ENCODE results near the gene RERE. TPM values are rescaled to one million over a fixed set of nuclear protein-coding genes. Genes with fewer than 3 reads are reported as not detected.

RERE gene
- total and polyA plus RNA-seq, 5 donors: 72.4 to 175 (median 161) TPM

DNA sequence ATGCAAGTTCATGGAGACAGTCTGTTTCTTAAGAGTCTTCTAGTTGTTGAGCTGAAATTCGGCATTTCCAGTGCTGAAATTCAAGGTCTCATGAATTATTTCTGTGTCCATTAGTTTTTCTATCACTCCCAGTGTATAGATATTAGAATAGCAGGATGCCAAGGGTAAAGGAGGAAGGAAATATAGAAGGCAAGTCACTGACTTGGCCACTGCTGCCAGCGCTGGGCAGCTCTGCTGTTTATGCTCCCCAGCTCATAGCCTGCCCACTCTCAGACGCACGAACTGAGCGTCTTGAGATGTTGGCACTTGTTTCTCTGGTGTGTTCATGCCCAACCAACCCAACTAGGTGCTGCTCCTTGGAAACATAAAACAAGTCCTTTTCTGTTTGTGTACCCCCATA, 389.5 kb downstream of the RERE start:
- no peak for ATAC-seq
- Histone ChIP-seq H3K4me1 (ENCODE audit: control insufficient read depth, insufficient read depth, low read length) (peaks cover 13% of the 10 kb centered on the region), H3K27me3 (ENCODE audit: control insufficient read depth, insufficient read depth) (no peaks in the 10 kb centered on the region), H3K9me3 (ENCODE audit: control insufficient read depth, low read length) (no peaks in the 10 kb centered on the region), H3K27ac (ENCODE audit: low read length) (no peak overlapping the region), H3K4me3 (ENCODE audit: low read length) (no peak overlapping the region)
- WGBS: 76% methylated on average over 5 of the region's 5 CpGs
- DNase-seq: no peak
- intact Hi-C loops (cut with DNase I): loop anchor here in 2 of 4 donors (10.0 kb wide), 1 partner anchor 97 kb away; no protein-coding TSS in a partner anchor

DNA sequence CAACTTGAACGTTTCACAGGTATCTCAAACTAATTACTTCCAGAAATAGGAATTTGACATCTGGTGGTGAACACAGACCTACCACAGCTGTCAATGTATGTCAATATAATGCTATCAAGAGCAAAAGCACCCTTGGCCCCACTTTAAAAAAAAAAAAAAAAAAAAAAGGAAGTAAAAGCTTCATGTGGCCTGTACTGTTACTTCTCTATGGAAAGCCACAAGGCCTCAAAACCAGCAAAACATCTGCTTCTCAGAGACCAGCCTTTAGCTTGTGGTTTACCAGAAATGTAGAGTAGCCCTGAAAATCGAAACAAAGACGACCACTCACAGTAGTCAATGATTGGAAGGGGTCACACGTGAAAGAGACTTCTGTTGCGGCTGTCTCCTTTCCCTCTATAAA, 389.9 kb downstream of the RERE start:
- H3K4me1 ChIP-seq (ENCODE audit: control insufficient read depth, insufficient read depth, low read length): peaks cover 13% of the 10 kb centered on the region
- 71% methylated on average over 5 of the region's 5 CpGs for WGBS
- intact Hi-C loops (cut with DNase I): loop anchor here in 2 of 4 donors (10.0 kb wide), 1 partner anchor 97 kb away; no protein-coding TSS in a partner anchor

DNA sequence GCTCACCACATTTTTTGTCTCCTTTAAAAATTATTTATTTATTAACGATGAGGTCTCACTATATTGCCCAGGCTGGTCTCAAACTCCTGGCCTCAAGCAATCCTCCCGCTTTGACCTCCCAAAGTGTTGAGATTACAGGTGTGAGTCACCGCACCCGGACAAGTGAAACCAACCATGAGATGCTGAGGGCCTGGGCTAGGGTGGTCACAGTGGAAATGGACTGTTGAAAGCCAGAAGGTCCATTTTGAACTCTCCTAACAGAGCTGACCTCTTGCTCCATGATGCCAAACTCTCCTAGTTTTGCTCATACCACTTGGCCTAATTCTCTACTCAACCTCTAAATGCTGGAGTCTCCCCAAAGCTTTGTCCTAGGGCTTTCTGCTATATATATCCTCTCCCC, 390.4 kb downstream of the RERE start:
- intact Hi-C loops (cut with DNase I): loop anchor here in 2 of 4 donors (10.0 kb wide), 1 partner anchor 98 kb away; no protein-coding TSS in a partner anchor

More for the DNA sequence above, 389.9 kb downstream of the RERE start:
- no peaks in the 10 kb centered on the region for H3K9me3 ChIP-seq (ENCODE audit: control insufficient read depth, low read length)
- H3K27me3 ChIP-seq (ENCODE audit: control insufficient read depth, insufficient read depth): no peaks in the 10 kb centered on the region
- no peak overlapping the region for H3K27ac ChIP-seq (ENCODE audit: low read length)
- H3K4me3 ChIP-seq (ENCODE audit: low read length): no peak overlapping the region
- ATAC-seq (no peak), DNase-seq (no peak)

DNA sequence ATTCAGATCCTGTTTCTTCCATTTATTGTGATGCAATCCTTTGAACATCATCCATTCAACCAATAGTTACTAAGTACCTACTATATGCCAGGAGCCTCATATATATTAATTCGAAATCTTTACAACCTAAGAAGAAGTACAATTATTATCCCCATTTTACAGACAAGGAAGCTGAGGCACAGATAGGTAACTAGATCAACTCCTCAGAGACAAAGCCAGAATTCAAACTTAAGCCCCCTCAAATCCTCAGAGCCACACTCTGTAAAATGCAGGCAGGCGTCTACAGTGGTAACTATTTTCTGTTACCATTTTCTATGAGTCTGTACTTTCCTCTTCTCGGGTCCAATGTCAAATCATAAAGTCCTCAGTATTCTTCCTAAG, 391.7 kb downstream of the RERE start:
- intact Hi-C loops (cut with DNase I): loop anchor here in 2 of 4 donors (10.0 kb wide), 1 partner anchor 99 kb away; no protein-coding TSS in a partner anchor
- ATAC-seq: no peak
- Histone ChIP-seq H3K4me1 (ENCODE audit: control insufficient read depth, insufficient read depth, low read length) (peaks cover 8% of the 10 kb centered on the region), H3K9me3 (ENCODE audit: control insufficient read depth, low read length) (no peaks in the 10 kb centered on the region), H3K4me3 (ENCODE audit: low read length) (no peak overlapping the region), H3K27me3 (ENCODE audit: control insufficient read depth, insufficient read depth) (no peaks in the 10 kb centered on the region), H3K27ac (ENCODE audit: low read length) (no peak overlapping the region)
- WGBS: 96% methylated on average over 3 of the region's 3 CpGs
- no peak for DNase-seq

More for the DNA sequence above, 390.4 kb downstream of the RERE start:
- ATAC-seq (no peak), DNase-seq (no peak)
- Histone ChIP-seq H3K27me3 (ENCODE audit: control insufficient read depth, insufficient read depth) (no peaks in the 10 kb centered on the region), H3K4me3 (ENCODE audit: low read length) (no peak overlapping the region), H3K27ac (ENCODE audit: low read length) (no peak overlapping the region), H3K9me3 (ENCODE audit: control insufficient read depth, low read length) (no peaks in the 10 kb centered on the region), H3K4me1 (ENCODE audit: control insufficient read depth, insufficient read depth, low read length) (peaks cover 13% of the 10 kb centered on the region)
- WGBS: 97% methylated on average over 4 of the region's 4 CpGs

DNA sequence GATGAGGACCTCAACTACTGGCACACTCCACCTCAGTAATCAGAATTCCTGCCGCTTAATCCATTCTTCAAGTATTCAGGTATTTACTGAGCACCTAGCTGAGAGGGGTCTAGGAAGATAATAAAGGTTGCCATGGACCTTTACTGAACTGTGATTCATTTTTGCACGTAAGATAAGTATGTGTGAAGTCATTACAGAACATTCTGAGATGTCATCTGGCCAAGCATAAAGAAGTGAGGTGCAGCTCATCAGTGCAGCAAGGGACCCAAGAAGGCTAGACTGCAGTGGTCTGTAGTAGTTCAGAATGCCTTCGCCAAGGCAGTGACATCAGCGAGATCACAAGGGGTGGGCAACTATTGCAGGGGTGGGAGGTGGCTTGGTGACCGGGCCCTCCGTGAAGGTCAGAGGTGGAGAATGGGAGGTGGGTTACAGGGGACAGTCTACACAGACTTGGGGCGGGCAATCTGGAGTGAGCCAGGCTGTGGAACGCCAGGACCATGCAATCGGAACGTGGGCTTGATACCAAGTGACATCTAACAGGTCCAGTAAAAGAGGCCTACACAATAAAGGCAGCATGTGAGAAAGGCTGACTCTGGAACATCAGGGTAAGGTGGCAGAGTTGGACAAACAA, 392.2 kb downstream of the RERE start:
- Histone ChIP-seq H3K27me3 (ENCODE audit: control insufficient read depth, insufficient read depth) (no peaks in the 10 kb centered on the region), H3K27ac (ENCODE audit: low read length) (peak overlapping the region; percentile 100), H3K4me3 (ENCODE audit: low read length) (no peak overlapping the region), H3K9me3 (ENCODE audit: control insufficient read depth, low read length) (no peaks in the 10 kb centered on the region), H3K4me1 (ENCODE audit: control insufficient read depth, insufficient read depth, low read length) (peaks cover 8% of the 10 kb centered on the region)
- DNase-seq (no peak), ATAC-seq (no peak)
- intact Hi-C loops (cut with DNase I): loop anchor here in 2 of 4 donors (10.0 kb wide), 1 partner anchor 100 kb away; no protein-coding TSS in a partner anchor
- 82% methylated on average over 10 of the region's 10 CpGs for WGBS

DNA sequence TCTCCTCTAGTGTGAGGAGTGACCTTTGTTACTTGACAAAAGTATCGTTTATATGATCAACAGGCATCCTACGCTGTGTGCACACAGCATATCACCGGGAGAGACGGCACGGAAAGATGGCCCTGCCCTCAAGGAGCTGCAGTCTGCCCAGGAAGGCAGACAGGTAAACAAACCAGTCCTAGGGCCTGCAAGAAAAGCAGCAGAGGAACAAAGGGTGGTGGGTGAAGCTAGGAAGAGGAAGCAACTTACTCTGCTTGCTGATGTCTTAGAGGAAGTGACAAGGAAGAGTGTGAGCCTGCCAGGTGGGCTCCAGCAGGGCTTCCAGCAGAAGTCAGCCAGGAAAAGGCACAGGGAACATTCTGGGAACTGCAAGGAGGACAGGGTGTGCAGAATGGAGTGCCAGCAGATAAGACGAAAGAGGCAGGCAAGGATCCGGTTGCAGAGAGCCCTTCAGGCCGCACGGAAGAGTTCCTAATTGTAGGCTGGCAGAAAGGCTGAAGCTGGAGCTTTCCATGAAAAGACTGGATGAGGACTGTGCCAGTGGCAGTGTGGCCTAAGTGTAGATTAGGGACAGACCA, 392.8 kb downstream of the RERE start:
- DNase-seq (peak; percentile 61 to 85 (median 71)), ATAC-seq (peak; percentile 54 to 57)
- intact Hi-C loops (cut with DNase I): loop anchor here in 2 of 4 donors (10.0 kb wide), 1 partner anchor 100 kb away; no protein-coding TSS in a partner anchor
- H3K4me3 ChIP-seq (ENCODE audit: low read length): peak overlapping the region; percentile 96
- H3K27ac ChIP-seq (ENCODE audit: low read length): peak overlapping the region; percentile 100
- no peaks in the 10 kb centered on the region for H3K9me3 ChIP-seq (ENCODE audit: control insufficient read depth, low read length)
- 10% methylated on average over 9 of the region's 9 CpGs for WGBS
- no peaks in the 10 kb centered on the region for H3K27me3 ChIP-seq (ENCODE audit: control insufficient read depth, insufficient read depth)
- H3K4me1 ChIP-seq (ENCODE audit: control insufficient read depth, insufficient read depth, low read length): peaks cover 11% of the 10 kb centered on the region

DNA sequence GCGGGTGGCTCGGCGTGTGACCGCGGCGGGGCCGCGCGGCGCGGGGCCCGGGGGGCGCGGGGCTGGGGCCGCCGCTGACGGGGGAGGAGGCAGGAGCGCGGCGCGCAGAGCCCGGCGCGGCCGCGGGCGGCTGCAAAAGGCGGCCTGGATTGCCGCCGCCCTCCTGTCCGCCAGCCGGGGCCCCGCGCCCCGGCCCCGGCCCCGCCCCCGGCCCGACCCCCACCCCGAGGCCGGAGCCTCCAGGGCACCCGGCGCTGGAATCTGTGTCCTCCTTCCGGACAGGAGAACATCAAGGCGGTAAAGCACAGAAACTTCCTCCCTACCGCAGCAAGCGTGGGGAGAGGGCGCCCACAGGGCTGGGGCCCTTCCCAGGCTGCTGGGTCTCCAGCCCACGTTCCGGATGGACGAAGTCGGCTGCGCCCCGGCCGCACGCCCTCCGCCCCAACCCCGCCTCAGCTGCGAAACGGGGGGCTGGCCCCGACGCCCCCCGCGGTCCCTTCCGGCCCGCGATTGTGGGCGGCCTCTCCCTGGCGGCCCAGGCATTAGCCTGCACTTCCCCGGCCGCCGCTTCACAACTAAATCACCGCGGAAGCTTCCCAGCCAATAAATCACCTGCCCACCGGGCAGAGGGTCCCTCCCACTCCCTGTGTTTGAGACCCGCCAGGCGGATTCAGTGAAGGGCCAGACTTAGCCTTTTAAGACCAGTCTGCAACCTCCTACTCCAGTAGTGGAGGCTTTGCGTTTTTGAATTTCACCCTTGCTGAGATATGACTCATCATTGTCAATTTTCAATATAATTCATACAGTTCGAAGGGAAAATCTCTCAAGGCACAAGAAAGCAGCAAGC, 393.5 kb downstream of the RERE start:
- peak overlapping the region; percentile 100 for H3K27ac ChIP-seq (ENCODE audit: low read length)
- H3K27me3 ChIP-seq (ENCODE audit: control insufficient read depth, insufficient read depth): no peaks in the 10 kb centered on the region
- no peaks in the 10 kb centered on the region for H3K9me3 ChIP-seq (ENCODE audit: control insufficient read depth, low read length)
- intact Hi-C loops (cut with DNase I): loop anchor here in 2 of 4 donors (10.0 kb wide), 1 partner anchor 101 kb away; no protein-coding TSS in a partner anchor
- ATAC-seq (peak; percentile 47 to 60), DNase-seq (peak; percentile 47 to 84 (median 78))
- peaks cover 11% of the 10 kb centered on the region for H3K4me1 ChIP-seq (ENCODE audit: control insufficient read depth, insufficient read depth, low read length)
- H3K4me3 ChIP-seq (ENCODE audit: low read length): peak overlapping the region; percentile 96
- under 1% methylated on average over 78 of the region's 79 CpGs for WGBS

DNA sequence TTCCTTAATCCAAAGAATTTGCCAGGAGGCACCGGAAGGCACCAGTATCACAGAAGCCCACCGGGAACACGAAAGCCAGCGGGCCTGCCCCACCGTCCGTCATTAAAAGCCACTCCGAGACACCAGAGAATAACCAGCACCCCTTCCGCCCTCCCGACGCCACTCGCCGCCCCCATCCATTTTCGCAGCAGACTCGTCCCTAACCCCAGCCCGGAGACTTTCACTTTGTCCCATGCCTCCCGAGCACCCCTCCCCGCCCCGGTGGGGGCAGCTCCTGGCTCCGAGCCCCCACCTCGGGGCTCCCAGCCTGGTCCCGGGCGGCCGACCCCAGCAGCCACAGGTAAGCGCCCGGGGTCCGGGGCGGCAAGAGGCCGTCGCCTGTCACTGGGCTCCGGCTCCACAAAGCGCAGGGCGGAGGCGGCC, 394.2 kb downstream of the RERE start:
- H3K4me3 ChIP-seq (ENCODE audit: low read length): peak overlapping the region; percentile 96
- peak overlapping the region; percentile 99 for H3K27ac ChIP-seq (ENCODE audit: low read length)
- ATAC-seq (peak in 1 of 2 donors; percentile 4), DNase-seq (peak; percentile 44 to 79 (median 74))
- H3K27me3 ChIP-seq (ENCODE audit: control insufficient read depth, insufficient read depth): no peaks in the 10 kb centered on the region
- peaks cover 11% of the 10 kb centered on the region for H3K4me1 ChIP-seq (ENCODE audit: control insufficient read depth, insufficient read depth, low read length)
- under 1% methylated on average over 33 of the region's 33 CpGs for WGBS
- H3K9me3 ChIP-seq (ENCODE audit: control insufficient read depth, low read length): no peaks in the 10 kb centered on the region
- intact Hi-C loops (cut with DNase I): loop anchor here in 2 of 4 donors (10.0 kb wide), 1 partner anchor 102 kb away; no protein-coding TSS in a partner anchor

DNA sequence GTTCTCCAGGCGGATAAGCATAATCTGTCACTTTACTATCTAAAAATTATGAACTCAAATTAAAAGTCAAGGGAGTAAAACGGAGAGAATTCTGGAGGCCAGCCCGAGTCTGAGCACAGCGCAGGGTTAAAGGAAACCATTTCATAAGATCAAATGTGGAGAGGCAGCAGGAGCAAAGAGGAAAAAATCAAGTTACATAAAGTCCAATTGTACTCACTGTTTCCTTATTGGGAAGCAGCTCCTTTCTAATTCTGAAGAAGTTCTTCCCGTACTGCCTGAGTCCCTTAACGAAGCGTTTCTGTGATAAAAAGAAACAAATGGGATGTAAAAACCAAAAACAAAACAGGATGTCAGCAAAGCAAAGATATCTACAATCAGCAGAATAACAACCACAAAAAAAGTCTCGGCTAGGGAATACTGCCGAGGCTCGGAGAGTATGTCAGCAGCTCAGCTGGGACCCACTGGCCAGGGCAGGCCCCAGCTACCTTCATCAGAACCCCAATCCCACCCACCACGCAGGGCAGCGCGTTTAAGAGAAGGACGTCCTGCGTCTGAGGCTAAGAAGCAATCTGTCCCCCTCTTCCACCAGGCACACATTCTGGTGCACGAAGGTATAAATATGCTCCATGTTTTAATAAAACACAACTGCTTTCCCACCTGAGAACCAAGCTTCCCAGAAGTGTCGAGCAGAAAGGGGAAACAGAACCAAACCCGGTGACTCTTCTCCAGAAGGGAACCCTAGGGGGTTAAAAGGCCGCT, 394.8 kb downstream of the RERE start:
- ATAC-seq (peak; percentile 24 to 36), DNase-seq (peak; percentile 44 to 72 (median 68))
- Histone ChIP-seq H3K9me3 (ENCODE audit: control insufficient read depth, low read length) (no peaks in the 10 kb centered on the region), H3K4me1 (ENCODE audit: control insufficient read depth, insufficient read depth, low read length) (peaks cover 12% of the 10 kb centered on the region), H3K4me3 (ENCODE audit: low read length) (peak overlapping the region; percentile 96), H3K27me3 (ENCODE audit: control insufficient read depth, insufficient read depth) (no peaks in the 10 kb centered on the region), H3K27ac (ENCODE audit: low read length) (peak overlapping the region; percentile 99)
- intact Hi-C loops (cut with DNase I): loop anchor here in 2 of 4 donors (10.0 kb wide), 1 partner anchor 102 kb away; no protein-coding TSS in a partner anchor
- under 1% methylated on average over 19 of the region's 19 CpGs for WGBS

DNA sequence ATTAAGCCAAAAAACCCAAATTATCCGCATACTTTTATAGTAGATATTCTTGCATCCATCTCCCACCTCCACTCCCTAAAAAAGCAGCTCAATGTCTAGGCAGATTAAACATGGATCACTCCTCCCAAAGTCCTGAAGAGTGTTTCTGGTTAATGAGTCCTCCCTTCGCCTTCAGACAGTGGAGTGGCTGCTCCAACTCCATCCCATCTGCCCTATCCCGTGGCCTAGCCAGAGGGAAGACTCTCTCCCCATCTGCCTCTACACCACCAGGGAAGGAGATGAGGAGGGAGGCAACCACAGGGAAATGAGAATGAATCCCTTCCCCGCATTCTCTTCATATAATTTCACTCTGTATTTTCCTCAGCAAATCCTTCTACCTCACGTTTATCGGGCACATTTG, 395.7 kb downstream of the RERE start:
- ATAC-seq: peak; percentile 15 to 32
- Histone ChIP-seq H3K4me1 (ENCODE audit: control insufficient read depth, insufficient read depth, low read length) (peaks cover 14% of the 10 kb centered on the region), H3K27me3 (ENCODE audit: control insufficient read depth, insufficient read depth) (no peaks in the 10 kb centered on the region), H3K4me3 (ENCODE audit: low read length) (peak overlapping the region; percentile 96), H3K9me3 (ENCODE audit: control insufficient read depth, low read length) (no peaks in the 10 kb centered on the region), H3K27ac (ENCODE audit: low read length) (peak overlapping the region; percentile 54)
- WGBS: 22% methylated on average over 6 of the region's 6 CpGs
- no peak for DNase-seq
- intact Hi-C loops (cut with DNase I): loop anchor here in 2 of 4 donors (10.0 kb wide), 1 partner anchor 103 kb away; no protein-coding TSS in a partner anchor

Measured in right cardiac atrium (tissue), 5 donors.